GM21360 (cell line): ENCODE results near the gene KRT5.
"Not testable (repeated sequence)": the region's sequence is repeated elsewhere in the genome, so short reads cannot be mapped to it uniquely, and the experiment has no call there.

Source experiments
- ATAC-seq: cut with Tn5 transposase; IDR thresholded peaks from one replicate; pipeline ENCODE4 v1.9.1; 2021; ENCODE audit warnings: mild to moderate bottlenecking, moderate library complexity; ENCODE audit not compliant: unreplicated experiment

Gene KRT5

GRCh38 chr12:52522346-52523011 lies 2.3 kb upstream of the KRT5 start:
- no peak for ATAC-seq

GRCh38 chr12:52521568-52522266 lies 1.5 kb upstream of the KRT5 start:
- ATAC-seq = no peak

GRCh38 chr12:52521175-52521567 lies 977 bp upstream of the KRT5 start:
- ATAC-seq = no peak

- ATAC-seq = no peak
These were observed 849 bp downstream of the KRT5 start for GRCh38 chr12:52519387-52519703.

GRCh38 chr12:52518574-52519386 lies 1.4 kb downstream of the KRT5 start:
- ATAC-seq = no peak

- no peak for ATAC-seq
These were observed 2.3 kb downstream of the KRT5 start for GRCh38 chr12:52517888-52518287.

- no peak for ATAC-seq
These were observed 3.0 kb downstream of the KRT5 start for GRCh38 chr12:52517005-52517835.

- no peak for ATAC-seq
These were observed 4.0 kb downstream of the KRT5 start for GRCh38 chr12:52515927-52516831.

GRCh38 chr12:52515319-52515646 lies 4.9 kb downstream of the KRT5 start:
- no peak for ATAC-seq

- no peak for ATAC-seq
These were observed 5.5 kb downstream of the KRT5 start for GRCh38 chr12:52514471-52515318.

- no peak for ATAC-seq
These were observed 6.5 kb downstream of the KRT5 start for GRCh38 chr12:52513736-52514135.

GRCh38 chr12:52508211-52508610 lies 12.0 kb downstream of the KRT5 start:
- no peak for ATAC-seq

GRCh38 chr12:52506858-52507715 lies 13.1 kb downstream of the KRT5 start:
- ATAC-seq = no peak

- no peak for ATAC-seq
These were observed 17.3 kb downstream of the KRT5 start for GRCh38 chr12:52502877-52503276.

GRCh38 chr12:52501490-52501889 lies 18.7 kb downstream of the KRT5 start:
- no peak for ATAC-seq

- not testable (repeated sequence) for ATAC-seq
These were observed 19.6 kb downstream of the KRT5 start for GRCh38 chr12:52500574-52500973.

GRCh38 chr12:52499806-52500560 lies 20.2 kb downstream of the KRT5 start:
- no peak for ATAC-seq

- ATAC-seq = no peak
These were observed 21.2 kb downstream of the KRT5 start for GRCh38 chr12:52498946-52499345.
